A204.1 (cell line): ENCODE measurements around the gene PTGER2.

Experiments used
- FAIRE-seq: peaks from 2 replicates; lab custom pipeline; 2012; peaks lifted over from hg19 to GRCh38; lab: Jason Lieb, UNC

PTGER2 gene, protein sequence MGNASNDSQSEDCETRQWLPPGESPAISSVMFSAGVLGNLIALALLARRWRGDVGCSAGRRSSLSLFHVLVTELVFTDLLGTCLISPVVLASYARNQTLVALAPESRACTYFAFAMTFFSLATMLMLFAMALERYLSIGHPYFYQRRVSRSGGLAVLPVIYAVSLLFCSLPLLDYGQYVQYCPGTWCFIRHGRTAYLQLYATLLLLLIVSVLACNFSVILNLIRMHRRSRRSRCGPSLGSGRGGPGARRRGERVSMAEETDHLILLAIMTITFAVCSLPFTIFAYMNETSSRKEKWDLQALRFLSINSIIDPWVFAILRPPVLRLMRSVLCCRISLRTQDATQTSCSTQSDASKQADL

DNA sequence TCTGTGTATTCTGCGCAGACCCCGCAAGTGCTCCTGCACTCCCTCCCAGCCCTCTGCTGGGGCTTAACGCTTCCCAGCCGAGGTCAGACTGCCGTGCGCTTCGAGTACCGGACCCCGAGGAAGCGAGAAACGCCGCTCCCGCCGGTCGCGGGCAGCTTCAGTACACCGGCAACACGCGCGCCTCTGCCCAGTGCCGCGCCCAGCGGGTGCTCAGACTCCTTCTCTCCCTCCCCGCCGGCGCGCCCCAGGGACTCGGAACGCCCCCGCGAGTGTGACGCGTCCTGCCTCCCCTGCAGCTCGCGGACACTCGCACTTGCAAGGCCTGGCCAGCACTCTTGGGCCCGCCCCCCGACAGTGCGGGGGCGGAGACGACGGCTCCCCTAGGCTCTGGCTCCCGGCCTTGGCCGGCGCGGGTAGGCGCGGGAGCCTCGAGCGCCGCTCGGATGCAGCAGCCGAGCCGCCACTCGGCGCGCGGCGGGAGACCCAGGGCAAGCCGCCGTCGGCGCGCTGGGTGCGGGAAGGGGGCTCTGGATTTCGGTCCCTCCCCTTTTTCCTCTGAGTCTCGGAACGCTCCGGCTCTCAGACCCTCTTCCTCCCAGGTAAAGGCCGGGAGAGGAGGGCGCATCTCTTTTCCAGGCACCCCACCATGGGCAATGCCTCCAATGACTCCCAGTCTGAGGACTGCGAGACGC lies at the start of gene PTGER2:
TSS of gene PTGER2 (plus strand) at position 410 of the 692 bp plus-strand sequence. CDS start at position 647, 237 bp downstream.
- FAIRE-seq, result no peak

DNA sequence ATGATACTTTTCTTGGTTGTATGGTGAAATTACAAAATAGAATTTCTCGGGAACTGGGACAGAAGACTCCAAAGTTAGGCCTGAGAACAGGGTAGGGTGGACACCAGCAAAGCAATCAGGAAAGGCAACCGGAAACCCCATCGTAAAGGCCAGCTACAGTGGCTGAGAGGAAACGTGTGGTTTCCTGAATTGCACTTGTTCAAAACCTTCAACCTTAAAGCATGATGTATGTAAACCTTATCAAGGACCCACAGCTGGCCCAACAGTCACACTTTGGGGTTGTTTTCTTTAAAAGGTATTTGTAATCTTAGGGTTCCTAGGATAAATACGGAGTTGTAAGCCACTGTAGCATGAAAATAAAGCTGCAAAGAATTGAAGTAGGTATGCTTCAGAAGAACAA lies 48.9 kb upstream of the PTGER2 start:
- FAIRE-seq, result no peak

DNA sequence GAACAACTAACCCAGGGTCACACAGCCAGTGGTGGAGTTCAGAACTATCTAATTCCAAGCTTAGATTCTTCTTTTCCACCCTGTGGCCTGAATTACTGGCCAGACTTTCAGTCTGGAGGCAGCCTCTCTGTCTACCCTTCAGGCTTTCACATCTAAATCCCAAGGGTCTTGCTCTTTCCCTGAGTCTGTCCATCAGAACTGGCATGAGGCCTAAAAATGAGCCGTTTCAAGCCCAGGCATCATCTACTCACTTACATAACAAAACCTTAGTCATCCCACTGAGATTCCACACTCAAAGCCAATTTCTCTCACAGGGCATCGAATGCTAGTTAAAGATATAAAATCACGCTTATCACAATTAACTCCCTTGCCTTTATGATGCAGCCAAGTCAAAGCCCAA lies 47.9 kb upstream of the PTGER2 start:
- no peak for FAIRE-seq

DNA sequence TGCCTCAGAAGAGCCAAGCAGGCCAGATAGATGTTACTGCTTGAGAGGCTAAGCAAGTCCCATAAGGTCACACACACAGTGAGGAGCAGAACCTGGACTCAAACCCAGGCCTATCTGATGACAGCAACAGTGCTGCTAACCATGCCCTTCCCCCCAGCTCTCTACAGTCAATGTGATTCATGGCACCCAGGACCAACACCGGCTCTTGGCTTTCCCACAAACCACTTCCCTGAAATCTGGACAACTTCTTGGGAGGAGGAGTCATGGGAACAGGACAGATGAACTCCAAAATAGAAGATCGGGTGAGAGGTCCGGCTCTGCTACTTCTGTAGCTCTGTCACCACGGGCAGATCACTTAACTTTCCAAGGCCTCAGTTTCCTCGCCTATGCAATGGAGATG lies 47.3 kb upstream of the PTGER2 start:
- no peak for FAIRE-seq

DNA sequence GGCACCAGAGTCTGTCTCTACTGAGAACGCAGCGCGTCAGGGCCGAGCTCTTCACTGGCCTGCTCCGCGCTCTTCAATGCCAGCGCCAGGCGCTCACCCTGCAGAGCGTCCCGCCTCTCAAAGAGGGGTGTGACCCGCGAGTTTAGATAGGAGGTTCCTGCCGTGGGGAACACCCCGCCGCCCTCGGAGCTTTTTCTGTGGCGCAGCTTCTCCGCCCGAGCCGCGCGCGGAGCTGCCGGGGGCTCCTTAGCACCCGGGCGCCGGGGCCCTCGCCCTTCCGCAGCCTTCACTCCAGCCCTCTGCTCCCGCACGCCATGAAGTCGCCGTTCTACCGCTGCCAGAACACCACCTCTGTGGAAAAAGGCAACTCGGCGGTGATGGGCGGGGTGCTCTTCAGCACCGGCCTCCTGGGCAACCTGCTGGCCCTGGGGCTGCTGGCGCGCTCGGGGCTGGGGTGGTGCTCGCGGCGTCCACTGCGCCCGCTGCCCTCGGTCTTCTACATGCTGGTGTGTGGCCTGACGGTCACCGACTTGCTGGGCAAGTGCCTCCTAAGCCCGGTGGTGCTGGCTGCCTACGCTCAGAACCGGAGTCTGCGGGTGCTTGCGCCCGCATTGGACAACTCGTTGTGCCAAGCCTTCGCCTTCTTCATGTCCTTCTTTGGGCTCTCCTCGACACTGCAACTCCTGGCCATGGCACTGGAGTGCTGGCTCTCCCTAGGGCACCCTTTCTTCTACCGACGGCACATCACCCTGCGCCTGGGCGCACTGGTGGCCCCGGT lies 46.4 kb upstream of the PTGER2 start, which contains the start of gene PTGDR:
TSS of gene PTGDR (plus strand) at position 198 of the 778 bp plus-strand sequence. CDS start at position 315, 117 bp downstream.
- no peak for FAIRE-seq

DNA sequence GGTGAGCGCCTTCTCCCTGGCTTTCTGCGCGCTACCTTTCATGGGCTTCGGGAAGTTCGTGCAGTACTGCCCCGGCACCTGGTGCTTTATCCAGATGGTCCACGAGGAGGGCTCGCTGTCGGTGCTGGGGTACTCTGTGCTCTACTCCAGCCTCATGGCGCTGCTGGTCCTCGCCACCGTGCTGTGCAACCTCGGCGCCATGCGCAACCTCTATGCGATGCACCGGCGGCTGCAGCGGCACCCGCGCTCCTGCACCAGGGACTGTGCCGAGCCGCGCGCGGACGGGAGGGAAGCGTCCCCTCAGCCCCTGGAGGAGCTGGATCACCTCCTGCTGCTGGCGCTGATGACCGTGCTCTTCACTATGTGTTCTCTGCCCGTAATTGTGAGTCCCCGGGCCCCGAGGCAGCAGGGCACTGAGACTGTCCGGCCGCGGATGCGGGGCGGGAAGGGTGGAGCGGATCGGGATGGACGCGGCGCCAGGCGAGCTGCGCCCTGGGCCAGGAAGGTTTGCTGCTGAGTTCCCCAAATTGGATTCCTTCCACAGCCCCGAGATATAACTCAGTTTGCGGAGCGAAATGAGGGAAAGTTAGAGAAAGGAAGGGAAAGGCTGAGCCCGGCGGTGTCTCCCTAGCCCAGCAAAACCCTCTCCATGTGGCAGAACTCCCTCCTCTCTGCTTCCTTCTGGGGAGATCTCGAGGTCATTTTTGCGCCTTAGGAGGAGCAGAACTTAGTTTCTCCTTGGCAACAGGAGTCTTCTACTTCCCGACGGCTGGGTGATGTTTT lies 45.6 kb upstream of the PTGER2 start:
- FAIRE-seq, result no peak

DNA sequence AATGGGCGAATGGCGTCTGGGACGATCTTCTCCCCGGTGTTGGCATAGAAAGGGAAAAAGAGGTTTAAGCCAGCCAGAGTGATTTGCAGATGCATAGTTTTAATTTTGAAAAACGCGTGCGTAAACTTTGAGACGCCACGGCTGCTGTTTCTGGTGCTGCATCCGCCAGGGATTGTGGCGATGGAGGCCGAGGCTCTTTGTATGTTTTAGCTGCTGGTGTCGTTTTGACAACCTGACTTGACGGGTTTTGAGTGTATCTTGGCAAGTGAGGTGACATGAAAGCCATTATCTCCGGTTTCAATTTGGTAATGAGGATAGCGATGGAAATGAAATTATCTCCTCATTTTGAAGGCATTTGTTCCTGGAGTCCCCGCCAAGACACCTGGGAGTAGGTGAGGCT lies 45.0 kb upstream of the PTGER2 start:
- no peak for FAIRE-seq

DNA sequence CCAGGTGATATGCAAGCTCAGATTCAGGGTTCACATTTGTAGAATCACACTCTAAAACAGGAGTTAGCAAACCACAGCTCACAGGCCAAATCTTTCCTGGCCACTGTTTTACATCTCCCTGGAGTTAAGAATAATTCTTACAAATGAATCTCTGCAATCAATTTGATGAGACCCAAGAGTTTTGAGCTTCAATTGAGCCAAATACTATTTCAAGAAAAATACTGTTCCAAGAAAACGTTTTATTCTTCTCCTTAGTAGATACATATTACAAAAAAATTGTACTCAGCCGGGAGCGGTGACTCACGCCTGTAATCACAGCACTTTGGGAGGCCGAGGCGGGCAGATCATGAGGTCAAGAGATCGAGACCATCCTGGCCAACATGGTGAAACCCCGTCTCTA lies 44.1 kb upstream of the PTGER2 start:
- FAIRE-seq, result no peak

DNA sequence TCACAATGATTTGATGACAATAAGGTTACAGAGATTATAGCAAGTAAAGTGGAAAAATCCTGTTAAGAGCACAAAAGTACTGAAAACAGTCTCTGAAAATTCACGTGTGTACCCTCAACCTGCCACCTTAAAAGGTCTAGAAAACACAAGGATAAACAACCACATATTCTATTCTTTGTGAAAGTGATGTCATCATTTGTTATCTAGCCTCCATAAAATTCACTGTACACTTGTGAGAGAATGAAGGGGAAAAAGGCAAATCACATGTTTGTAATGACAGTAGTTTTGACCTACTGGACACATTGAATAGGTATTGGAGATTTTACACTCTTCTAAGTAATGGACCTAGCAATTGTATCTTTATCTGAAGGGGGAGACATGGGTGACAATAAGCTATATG lies 42.6 kb upstream of the PTGER2 start:
- no peak for FAIRE-seq

DNA sequence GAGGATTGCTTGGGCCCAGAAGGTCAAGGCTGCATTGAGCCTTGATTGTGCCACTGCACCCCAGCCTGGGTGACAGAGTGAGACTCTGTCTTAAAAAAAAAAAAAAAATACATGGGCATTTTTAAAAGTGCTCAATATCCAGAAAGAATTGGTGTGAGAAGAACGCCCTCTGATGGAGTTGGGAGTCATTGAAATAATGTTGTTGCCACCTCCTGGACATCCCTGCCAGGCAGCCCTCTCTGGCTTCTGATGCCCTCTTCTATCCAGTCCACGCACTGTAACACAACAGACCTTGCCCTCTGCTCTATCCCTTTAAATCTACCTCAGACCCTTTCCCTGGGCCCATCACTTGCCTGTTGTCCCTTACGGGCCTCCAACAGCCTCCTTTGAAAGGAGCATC lies 41.7 kb upstream of the PTGER2 start:
- no peak for FAIRE-seq

DNA sequence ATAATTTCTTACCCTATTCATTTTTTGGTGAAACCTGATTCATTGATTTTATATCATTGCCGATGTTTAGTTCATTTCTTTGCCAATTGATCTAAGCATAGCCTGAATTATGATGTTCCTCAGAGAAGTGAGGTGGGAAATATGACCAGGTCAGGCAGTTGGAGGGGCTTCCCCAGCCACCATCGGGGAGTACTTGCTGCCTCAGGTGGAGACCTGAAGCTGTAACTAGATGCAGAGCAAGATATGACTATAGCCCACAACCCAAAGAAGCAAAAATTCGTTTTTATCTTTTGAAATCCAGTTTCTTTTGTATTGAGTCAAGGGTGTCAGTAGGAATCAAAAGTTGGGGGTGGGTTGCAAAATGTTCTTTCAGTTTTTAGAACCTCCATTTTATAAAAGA lies 38.7 kb upstream of the PTGER2 start:
- no peak for FAIRE-seq

DNA sequence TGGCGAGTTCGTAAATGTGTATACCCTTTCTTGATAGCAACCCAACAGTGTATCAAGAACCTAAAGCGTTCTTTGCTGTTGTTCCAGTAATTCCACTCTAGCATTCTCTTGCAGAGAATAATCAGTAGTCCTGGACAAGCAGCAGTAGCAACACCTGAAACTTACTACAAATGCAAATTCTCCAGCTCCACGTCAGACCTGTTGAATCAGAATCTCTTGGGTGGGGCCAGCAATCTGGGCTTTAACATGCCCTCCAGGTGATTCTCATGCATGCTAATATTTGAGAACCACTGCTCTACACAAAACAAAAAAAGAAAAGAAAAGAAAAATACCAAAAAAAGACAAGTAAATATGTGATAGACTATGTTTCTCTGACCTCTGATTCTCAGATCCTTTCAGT lies 36.6 kb upstream of the PTGER2 start:
- FAIRE-seq, result no peak

DNA sequence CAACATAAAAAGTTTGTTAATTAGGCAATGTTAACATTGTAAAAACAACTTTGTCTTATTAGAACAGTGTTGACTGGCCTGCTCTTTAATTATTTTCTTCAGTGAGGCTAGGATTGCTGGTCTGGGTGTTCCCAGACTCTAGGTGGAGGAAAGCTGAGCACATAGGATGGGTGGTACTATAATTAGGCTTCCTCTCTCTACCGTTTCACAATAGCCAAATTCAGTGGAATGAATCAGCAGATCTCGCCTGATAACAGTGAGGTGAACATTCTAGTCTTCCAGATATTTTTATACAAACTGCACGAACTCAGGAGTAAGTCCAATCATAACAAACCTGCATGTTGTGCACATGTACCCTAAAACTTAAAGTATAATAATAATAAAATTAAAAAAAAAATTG lies 34.7 kb upstream of the PTGER2 start:
- FAIRE-seq, result no peak

DNA sequence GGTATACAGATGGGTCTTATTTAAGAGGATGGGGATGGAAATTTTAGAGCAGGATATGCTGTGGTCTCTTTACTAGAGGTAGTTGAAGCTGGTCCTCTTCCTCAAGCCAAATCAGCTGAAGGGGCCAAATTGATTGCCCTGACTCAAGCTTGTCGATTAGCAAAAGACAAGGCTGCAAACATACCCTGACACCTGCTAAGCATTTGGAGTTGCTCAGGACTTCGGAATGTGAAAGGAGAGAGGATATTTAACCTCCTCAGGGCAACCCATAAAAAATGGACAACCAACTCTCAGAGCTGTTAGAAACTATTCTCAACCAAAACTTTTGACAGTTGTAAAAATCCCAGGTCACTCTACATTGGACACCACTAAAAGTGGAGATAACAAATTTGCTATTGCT lies 31.0 kb upstream of the PTGER2 start:
- FAIRE-seq, result no peak

DNA sequence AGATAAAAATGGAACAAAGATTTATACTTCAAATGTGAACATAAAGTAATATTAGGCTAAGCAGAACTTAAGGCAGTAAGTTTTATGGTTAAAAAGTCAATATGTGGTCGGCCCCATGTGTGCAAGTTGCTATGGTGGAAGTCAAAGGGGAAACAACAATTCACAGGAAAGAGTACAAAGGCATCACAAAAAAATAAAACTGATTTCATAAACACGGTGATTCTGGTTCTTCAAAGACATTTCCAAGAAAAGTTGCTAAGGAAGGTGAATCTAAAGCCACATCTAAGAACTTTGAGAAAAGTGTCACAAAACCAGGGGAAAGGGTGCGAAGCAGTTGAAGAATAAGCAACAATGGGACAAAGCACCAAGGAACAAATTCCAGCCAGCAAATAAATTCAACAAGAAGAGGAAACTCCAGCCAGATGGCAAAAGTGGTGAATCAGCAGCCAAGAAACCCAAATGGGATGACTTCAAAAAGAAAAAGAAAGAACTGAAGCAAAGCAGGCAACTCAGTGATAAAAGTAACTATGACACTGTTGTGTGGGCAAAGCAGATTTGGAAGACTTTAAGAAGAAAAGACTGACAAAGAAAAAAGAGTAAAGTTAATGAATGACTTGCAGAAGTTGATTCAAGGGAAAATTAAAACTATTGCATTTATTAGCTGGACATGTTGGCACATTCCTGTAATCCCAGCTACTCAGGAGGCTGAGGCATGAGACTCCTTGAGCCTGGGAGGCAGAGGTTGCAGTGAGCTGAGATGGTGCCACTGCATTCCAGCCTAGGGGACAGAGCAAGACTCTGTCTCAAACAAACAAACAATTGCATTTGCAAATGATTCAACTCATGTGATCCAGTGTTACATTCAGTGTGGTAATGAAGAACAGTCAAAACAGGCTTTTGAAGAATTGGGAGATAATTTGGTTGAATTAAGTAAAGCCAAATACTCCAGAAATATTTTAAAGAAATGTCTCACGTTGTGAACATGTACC lies 27.2 kb upstream of the PTGER2 start:
- FAIRE-seq, result no peak

DNA sequence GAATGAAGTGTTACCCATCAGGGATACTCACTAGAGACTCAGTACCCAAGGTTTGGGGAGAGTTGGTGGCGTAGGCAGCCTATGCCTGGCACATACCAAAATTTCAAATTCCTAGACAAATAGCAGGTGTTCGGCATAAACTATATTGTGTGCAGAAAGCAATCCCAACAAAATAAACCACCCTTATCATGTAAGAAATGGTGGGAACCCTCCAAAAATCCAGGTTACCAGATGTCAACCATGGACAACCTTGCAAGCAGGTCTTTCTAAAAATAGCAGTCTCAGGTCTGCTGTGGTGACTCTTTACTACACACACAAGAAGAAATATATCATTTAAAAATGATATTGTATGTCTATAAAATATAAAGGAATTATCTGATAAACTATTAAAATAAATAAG lies 17.7 kb upstream of the PTGER2 start:
- no peak for FAIRE-seq

DNA sequence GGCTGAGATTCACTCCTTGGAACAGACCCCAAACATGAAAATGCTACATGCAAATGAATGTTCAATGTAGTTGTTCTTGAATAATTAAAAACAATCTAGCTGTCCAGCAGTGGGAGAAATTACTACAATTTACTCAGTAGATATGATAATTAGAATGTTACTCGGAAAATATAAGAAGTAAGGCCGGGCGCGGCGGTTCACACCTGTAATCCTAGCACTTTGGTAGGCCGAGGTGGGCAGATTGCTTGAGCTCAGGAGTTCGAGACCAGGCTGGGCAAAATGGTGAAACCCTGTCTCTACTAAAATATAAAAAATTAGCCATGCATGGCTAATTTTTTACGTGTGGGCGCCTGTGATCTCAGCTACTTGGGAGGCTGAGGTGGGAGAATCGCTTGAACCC lies 15.3 kb upstream of the PTGER2 start:
- no peak for FAIRE-seq

DNA sequence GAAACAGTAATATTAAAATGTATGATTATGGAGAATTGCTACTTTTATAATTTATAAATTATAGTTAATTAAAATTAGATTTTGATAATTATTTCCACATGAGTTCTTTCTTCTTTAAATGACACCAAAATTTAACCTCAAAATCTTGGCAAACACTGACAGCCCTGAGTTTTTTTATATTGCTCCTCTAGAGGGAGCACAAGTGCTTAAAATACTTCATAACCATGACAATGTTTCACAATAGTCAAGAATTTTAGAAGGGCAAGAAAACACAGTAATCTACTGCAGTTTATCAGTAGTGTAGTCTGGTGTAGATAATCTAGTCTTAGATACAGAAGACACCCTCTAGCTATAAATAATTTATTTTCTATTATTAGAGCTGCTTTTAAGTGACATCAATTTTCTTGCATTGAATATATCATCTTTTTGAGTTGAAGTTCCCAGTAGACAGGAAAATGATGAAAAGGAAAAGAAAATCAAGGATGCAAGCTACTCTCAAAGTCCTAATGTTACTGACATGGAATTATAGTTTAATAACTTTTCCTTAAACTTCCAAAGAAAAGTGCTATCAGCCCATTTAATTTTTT lies 14.3 kb upstream of the PTGER2 start:
- peak; percentile 98 for FAIRE-seq

DNA sequence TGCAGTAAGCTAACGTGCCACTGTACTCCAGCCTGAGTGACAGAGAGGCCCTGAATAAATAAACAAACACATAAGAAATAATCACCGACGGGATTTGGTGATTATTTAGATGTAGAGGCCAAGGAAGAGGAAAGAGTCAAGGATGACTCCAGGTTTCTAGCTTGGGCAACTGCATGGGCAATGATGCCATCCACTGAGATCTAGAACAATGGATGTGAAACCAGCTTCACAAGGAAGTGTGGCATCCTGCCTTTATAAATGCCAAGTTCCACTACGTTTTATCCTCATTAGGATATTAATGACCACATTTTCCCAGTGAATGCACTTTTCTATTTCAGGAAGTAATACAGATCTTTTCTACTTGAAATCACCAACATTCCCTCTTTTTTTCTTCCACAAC lies 10.9 kb upstream of the PTGER2 start:
- no peak for FAIRE-seq

DNA sequence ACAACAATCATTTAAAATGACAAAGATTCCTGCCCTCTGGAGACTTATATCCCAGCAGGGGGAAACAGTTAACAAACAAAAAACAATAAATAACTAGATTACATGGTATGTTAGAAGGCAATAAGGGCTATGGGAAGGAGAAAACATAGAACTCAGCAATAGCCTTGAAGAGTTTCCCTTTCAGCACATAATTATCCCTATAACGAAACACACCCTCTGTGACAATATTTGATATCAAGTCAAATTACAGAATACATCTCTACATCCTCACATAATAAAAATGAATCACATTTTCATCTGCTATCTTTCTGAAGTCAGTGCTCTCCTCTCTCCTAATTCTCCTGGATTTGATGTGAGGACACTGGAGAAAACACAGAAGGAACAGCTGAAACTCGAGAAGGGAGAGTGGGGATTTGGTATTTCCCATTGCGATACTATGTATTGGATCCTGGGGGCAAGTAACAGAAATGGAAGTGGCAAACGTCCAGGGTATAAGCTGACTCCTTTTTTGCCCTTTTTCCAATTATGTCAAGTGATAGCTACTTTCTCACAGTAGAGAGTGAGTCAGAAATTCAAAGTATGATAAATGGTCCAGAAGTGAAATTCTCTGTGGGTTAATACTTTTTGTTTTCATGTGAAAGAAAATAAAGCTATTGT lies 9.7 kb upstream of the PTGER2 start:
- FAIRE-seq, result no peak
